GM12878 (cell line): ENCODE measurements around the gene AVL9. TPM values are rescaled to one million over a fixed set of nuclear protein-coding genes. Genes with fewer than 3 reads are reported as not detected.

Experiments
- ATAC-seq: fragments of 200-7000 bp; cut with Tn5 transposase; 3 replicates; pipeline ENCODE4 v1.9.1; 2020; ENCODE audit warnings: mild to moderate bottlenecking, moderate library complexity
- BruUV-seq: library from RNA; stranded (reverse); fragments of 400-500 nt; replicated peaks from 2 replicates; lab custom pipeline; 2021; lab: Mats Ljungman, UMichigan
- CTCF ChIA-PET: fragments of 300-600 bp; sonication (Branson Sonifier 250); formaldehyde crosslinking; extraction: SDS; loops from one replicate; lab custom pipeline; 2021; ENCODE audit warnings: inconsistent platforms; lab: Yijun Ruan, JAX
- POLR2A ChIA-PET: fragments of 350-600 bp; formaldehyde crosslinking; extraction: SDS; loops from one replicate; lab custom pipeline; 2021; ENCODE audit warnings: inconsistent platforms; lab: Charles Lee
- RAD21 ChIA-PET: fragments of 300-600 bp; sonication (Branson Sonifier 250); formaldehyde crosslinking; loops from one replicate; lab custom pipeline; 2023; ENCODE audit warnings: antibody characterized with exemption; ENCODE audit not compliant: unreplicated experiment; lab: Charles Lee
- SMC1A ChIA-PET: fragments of 300-600 bp; sonication (Branson Sonifier 250); formaldehyde crosslinking; loops from one replicate; lab custom pipeline; 2023; ENCODE audit not compliant: unreplicated experiment, uncharacterized antibody; lab: Charles Lee
- DNase-seq: peaks from one replicate; pipeline ENCODE4 v3.0.0-alpha.2; 2011; ENCODE audit warnings: low read depth, low spot score
- FAIRE-seq: peaks from 3 replicates; lab custom pipeline; 2011; peaks lifted over from hg19 to GRCh38; lab: Jason Lieb, UNC
- H2AFZ ChIP-seq: 2 replicates; pipeline ENCODE4 v1.6.0; 2011; ENCODE audit warnings: low read depth, low read length, control low read depth; ENCODE audit not compliant: control insufficient read depth
- H3K27ac ChIP-seq: 2 replicates; pipeline ENCODE4 v1.5.1; 2011; ENCODE audit warnings: control low read depth; ENCODE audit not compliant: control insufficient read depth, insufficient read depth
- H3K27me3 ChIP-seq, 2 experiments: replicated peaks in 1 of 2; 2 replicates each; pipeline versions ENCODE4 v1.6.0 to v1.6.1; 2011; ENCODE audit warnings: low read length in 1 of 2; ENCODE audit not compliant: control insufficient read depth in 2 of 2, insufficient read depth in 2 of 2
- H3K36me3 ChIP-seq, 2 experiments: 2 replicates each; pipeline ENCODE4 v1.5.1; 2011; ENCODE audit warnings: low read length in 1 of 2; ENCODE audit not compliant: control insufficient read depth in 2 of 2, insufficient read depth in 2 of 2
- H3K4me1 ChIP-seq: 2 replicates; pipeline ENCODE4 v1.6.1; 2011; ENCODE audit warnings: mild to moderate bottlenecking, low read length, moderate library complexity, mixed read lengths; ENCODE audit not compliant: control insufficient read depth, insufficient read depth
- H3K4me2 ChIP-seq: 2 replicates; pipeline ENCODE4 v1.6.0; 2011; ENCODE audit warnings: control low read depth; ENCODE audit not compliant: control insufficient read depth, insufficient read depth
- H3K4me3 ChIP-seq: fragments of 200-600 bp; sonication (generic); 2 replicates; pipeline ENCODE4 v1.5.1; 2016
- H3K79me2 ChIP-seq: 2 replicates; pipeline ENCODE4 v1.6.0; 2011; ENCODE audit warnings: low read length; ENCODE audit not compliant: control insufficient read depth, insufficient read depth
- H3K9ac ChIP-seq: 2 replicates; pipeline ENCODE4 v1.8.0; 2011; ENCODE audit warnings: low read length, control low read depth, mixed read lengths; ENCODE audit not compliant: control insufficient read depth, insufficient read depth
- H3K9me3 ChIP-seq: replicated peaks from 3 replicates; pipeline ENCODE4 v1.5.1; 2011; ENCODE audit warnings: mild to moderate bottlenecking, low read length; ENCODE audit not compliant: control insufficient read depth, insufficient read depth
- H4K20me1 ChIP-seq: 2 replicates; pipeline ENCODE4 v1.6.0; 2011; ENCODE audit not compliant: control insufficient read depth, insufficient read depth
- ASH2L ChIP-seq: fragments of 300-600, 200-600 bp; sonication (generic); IDR thresholded peaks from 2 replicates; pipeline ENCODE4 v1.6.1; 2017; ENCODE audit warnings: low read depth, mild to moderate bottlenecking, borderline replicate concordance
- ATF7 ChIP-seq: fragments of 450-650 bp; IDR thresholded peaks from 2 replicates; pipeline ENCODE4 v1.6.1; 2016; ENCODE audit warnings: low read depth, mild to moderate bottlenecking
- E4F1 ChIP-seq: fragments of 450-650 bp; IDR thresholded peaks from 2 replicates; pipeline ENCODE4 v1.6.1; 2018; ENCODE audit warnings: borderline replicate concordance, mild to moderate bottlenecking; ENCODE audit not compliant: partially characterized antibody
- EZH2 ChIP-seq: IDR thresholded peaks from 2 replicates; pipeline ENCODE4 v1.6.1; 2012; ENCODE audit warnings: low read depth, mild to moderate bottlenecking, control low read depth, inconsistent platforms, low read length, borderline replicate concordance; ENCODE audit not compliant: control insufficient read depth
- FOXK2 ChIP-seq: fragments of 450-650 bp; IDR thresholded peaks from 2 replicates; pipeline ENCODE4 v1.6.1; 2017; ENCODE audit warnings: mild to moderate bottlenecking, moderate library complexity
- FOXM1 ChIP-seq: IDR thresholded peaks from 2 replicates; pipeline ENCODE4 v1.6.1; 2012; ENCODE audit warnings: low read depth, mild to moderate bottlenecking, inconsistent platforms, low read length, moderate library complexity
- GATAD2B ChIP-seq: fragments of 450-650 bp; conservative IDR thresholded peaks from 2 replicates; pipeline ENCODE4 v1.6.1; 2017; ENCODE audit warnings: low read depth, mild to moderate bottlenecking, moderate library complexity
- HCFC1 ChIP-seq: fragments of 150-350 bp; IDR thresholded peaks from 2 replicates; pipeline ENCODE4 v1.6.1; 2014; ENCODE audit warnings: low read length
- IKZF2 ChIP-seq, 2 experiments: fragments of 450-650 bp; IDR thresholded peaks; 2 replicates each; pipeline ENCODE4 v1.6.1; 2017; ENCODE audit warnings: mild to moderate bottlenecking in 2 of 2, moderate library complexity in 2 of 2
- IRF4 ChIP-seq: IDR thresholded peaks from 2 replicates; pipeline ENCODE4 v1.6.1; 2011; ENCODE audit warnings: low read depth, low read length
- JUNB ChIP-seq: IDR thresholded peaks from 2 replicates; pipeline ENCODE4 v1.6.1; 2016; ENCODE audit warnings: antibody characterized with exemption, mild to moderate bottlenecking
- JUND ChIP-seq: IDR thresholded peaks from 2 replicates; pipeline ENCODE4 v1.6.1; 2012; ENCODE audit warnings: low read depth, mild to moderate bottlenecking, low read length, improper control_type of control experiment, moderate library complexity
- MTA2 ChIP-seq: fragments of 450-650 bp; IDR thresholded peaks from 2 replicates; pipeline ENCODE4 v1.6.1; 2016; ENCODE audit warnings: low read depth, mild to moderate bottlenecking, moderate library complexity
- NKRF ChIP-seq: fragments of 450-650 bp; conservative IDR thresholded peaks from 2 replicates; pipeline ENCODE4 v1.6.1; 2017; ENCODE audit warnings: mild to moderate bottlenecking, moderate library complexity
- NR2F1 ChIP-seq: fragments of 450-650 bp; conservative IDR thresholded peaks from 2 replicates; pipeline ENCODE4 v1.6.1; 2017; ENCODE audit warnings: mild to moderate bottlenecking
- TBL1XR1 ChIP-seq: IDR thresholded peaks from 2 replicates; pipeline ENCODE4 v1.6.1; 2012; ENCODE audit warnings: low read depth, low read length, improper control_type of control experiment
- TCF12 ChIP-seq: IDR thresholded peaks from 2 replicates; pipeline ENCODE4 v1.6.1; 2011; ENCODE audit warnings: low read depth, mild to moderate bottlenecking, low read length
- ZNF384 ChIP-seq: IDR thresholded peaks from 2 replicates; pipeline ENCODE4 v1.6.1; 2012; ENCODE audit warnings: low read depth, mild to moderate bottlenecking, low read length, improper control_type of control experiment, borderline replicate concordance
- WGBS: methylation state at CpG from one replicate; pipeline ENCODE4 v1.1.6; 2016; ENCODE audit warnings: low lambda C conversion rate; ENCODE audit not compliant: insufficient replicate concordance, insufficient coverage; ENCODE audit errors: missing lambda C conversion rate; 5-methylcytosine and 5-hydroxymethylcytosine counted together
- in situ Hi-C: fragments of 300-500 bp; cut with MboI; formaldehyde crosslinking; loops from 9 replicates; pipeline ENCODE4 v1.14.3; 2018; ENCODE audit warnings: mixed read lengths
- intact Hi-C: fragments of 100-400 bp; cut with micrococcal nuclease; formaldehyde crosslinking; loops from one replicate; pipeline ENCODE4 v1.14.2; 2022; ENCODE audit not compliant: unreplicated experiment
- polyA plus RNA-seq, 11 experiments: library from polyadenylated mRNA; depleted of rRNA in 4 of 11; unstranded in 6 of 11; stranded (reverse) in 5 of 11; fragments of >200 nt; fragmentation: Nextera tagmentation in 4 of 11; fragmentation: Illumina TruSeq in 1 of 11; extraction: Ambion mirVana in 4 of 11; extraction: Trizol in 1 of 11; gene quantifications; 1 replicate in 1 of 11; 2 replicates in 10 of 11; pipeline versions ENCODE4 v1.2.1 to v1.2.3, GENCODE V29; 2011 to 2016; ENCODE audit warnings: inconsistent platforms in 2 of 11, missing spikeins in 2 of 11, low read depth in 1 of 11
- total RNA-seq, 4 experiments: library from RNA; depleted of rRNA in 3 of 4; stranded (reverse); fragments of >200 nt in 3 of 4; fragmentation: Illumina TruSeq in 1 of 4; extraction: Trizol in 1 of 4; gene quantifications; 2 replicates each; pipeline versions ENCODE4 v1.2.1 to v1.2.3, GENCODE V29; 2013 to 2021
- TF ChIP-seq, protein P1 (sequence below): IDR thresholded peaks from 2 replicates; pipeline ENCODE4 v1.6.1; 2012; ENCODE audit warnings: low read depth, low read length, improper control_type of control experiment

The AVL9 gene
- total and polyA plus RNA-seq, 10 of the 15 experiments (the other 5 are each of a cell fraction or from before 2014, with no cell fraction given): 4.5 to 41.6 (median 20.1) TPM

- no peak for TF ChIP-seq TCF12
- no peak for TF ChIP-seq IKZF2 (IDR thresholded peaks at IDR 0.05)
- no peak for TF ChIP-seq NR2F1
- TF ChIP-seq ASH2L: no peak
- no peak for TF ChIP-seq ZNF384
- TF ChIP-seq MTA2: no peak
Observed at GRCh38 chr7:32531402-32531801, 36.1 kb downstream of the AVL9 start (continued).

DNA sequence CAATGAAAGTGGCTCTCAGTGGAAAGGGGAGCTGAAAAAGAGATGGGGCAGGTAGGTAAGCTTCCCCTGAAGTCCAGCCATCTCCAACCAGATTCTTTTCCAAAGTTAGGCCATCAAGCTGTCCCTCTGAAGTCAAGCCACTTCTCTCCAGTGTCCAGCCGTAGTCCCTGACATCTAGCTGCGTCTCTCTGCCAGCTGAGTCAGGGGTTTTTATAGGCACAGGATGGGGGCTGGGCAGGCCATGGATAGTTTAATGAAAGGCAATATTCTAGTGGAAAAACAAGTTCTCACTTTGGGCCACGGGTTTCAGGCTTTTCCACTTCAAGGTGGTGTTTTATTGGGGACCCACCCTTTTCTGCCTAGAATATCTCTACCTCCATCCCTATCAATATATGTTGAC lies 36.8 kb downstream of the AVL9 start:
- RAD21 ChIA-PET: interaction anchor here (1.8 kb wide), 1 partner anchor 37 kb away, joined by 3 read pairs; the partner anchor contains the start of gene AVL9
- BruUV-seq: no TSS peak
- TF ChIP-seq IRF4: no peak
- TF ChIP-seq, protein P1, sequence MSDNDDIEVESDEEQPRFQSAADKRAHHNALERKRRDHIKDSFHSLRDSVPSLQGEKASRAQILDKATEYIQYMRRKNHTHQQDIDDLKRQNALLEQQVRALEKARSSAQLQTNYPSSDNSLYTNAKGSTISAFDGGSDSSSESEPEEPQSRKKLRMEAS: no peak
- TF ChIP-seq HCFC1: no peak
- no peak for TF ChIP-seq GATAD2B
- no peak for TF ChIP-seq TBL1XR1
- no peak for TF ChIP-seq JUND
- no peak for TF ChIP-seq JUNB
- no peak for TF ChIP-seq EZH2
- TF ChIP-seq ATF7: no peak
- TF ChIP-seq NKRF: no peak
- TF ChIP-seq FOXK2: no peak
- TF ChIP-seq FOXM1: no peak
- no peak for TF ChIP-seq E4F1
- TF ChIP-seq, all 136 proteins: peak for 0
- H3K9ac ChIP-seq: no peak overlapping the region
- in situ Hi-C loops: no loop called here
- no peaks in the 10 kb centered on the region; the same call in 1 of the 2 replicates for H3K79me2 ChIP-seq
- no peaks in the 10 kb centered on the region; a peak in 1 of 4 replicates for H3K36me3 ChIP-seq
- DNase-seq (no peak), ATAC-seq (no peak), FAIRE-seq (no peak)
- no peaks in the 10 kb centered on the region; the same call in 2 of the 3 replicates for H3K9me3 ChIP-seq
- H3K4me1 ChIP-seq: no peaks in the 10 kb centered on the region
- H4K20me1 ChIP-seq: no peaks in the 10 kb centered on the region
- H3K4me2 ChIP-seq: no peak overlapping the region
- H3K27ac ChIP-seq: no peak overlapping the region
- intact Hi-C loops: no loop called here
- WGBS: 96% methylated on average over 3 of the region's 3 CpGs
- ChIA-PET SMC1A (no interaction called here), CTCF (interaction anchor here (1.2 kb wide), 1 partner anchor 32 kb away, joined by 3 read pairs; no protein-coding TSS in a partner anchor), POLR2A (no interaction called here)
- H3K27me3 ChIP-seq: no peaks in the 10 kb centered on the region
- no peak overlapping the region for H3K4me3 ChIP-seq
- no peak overlapping the region for H2AFZ ChIP-seq
